ENCODE results near the gene NKAP. TPM values are rescaled to one million over a fixed set of nuclear protein-coding genes. Genes with fewer than 3 reads are reported as not detected.

NKAP gene
- total RNA-seq, 1 experiment from 2014 or later = 13.6 TPM

DNA sequence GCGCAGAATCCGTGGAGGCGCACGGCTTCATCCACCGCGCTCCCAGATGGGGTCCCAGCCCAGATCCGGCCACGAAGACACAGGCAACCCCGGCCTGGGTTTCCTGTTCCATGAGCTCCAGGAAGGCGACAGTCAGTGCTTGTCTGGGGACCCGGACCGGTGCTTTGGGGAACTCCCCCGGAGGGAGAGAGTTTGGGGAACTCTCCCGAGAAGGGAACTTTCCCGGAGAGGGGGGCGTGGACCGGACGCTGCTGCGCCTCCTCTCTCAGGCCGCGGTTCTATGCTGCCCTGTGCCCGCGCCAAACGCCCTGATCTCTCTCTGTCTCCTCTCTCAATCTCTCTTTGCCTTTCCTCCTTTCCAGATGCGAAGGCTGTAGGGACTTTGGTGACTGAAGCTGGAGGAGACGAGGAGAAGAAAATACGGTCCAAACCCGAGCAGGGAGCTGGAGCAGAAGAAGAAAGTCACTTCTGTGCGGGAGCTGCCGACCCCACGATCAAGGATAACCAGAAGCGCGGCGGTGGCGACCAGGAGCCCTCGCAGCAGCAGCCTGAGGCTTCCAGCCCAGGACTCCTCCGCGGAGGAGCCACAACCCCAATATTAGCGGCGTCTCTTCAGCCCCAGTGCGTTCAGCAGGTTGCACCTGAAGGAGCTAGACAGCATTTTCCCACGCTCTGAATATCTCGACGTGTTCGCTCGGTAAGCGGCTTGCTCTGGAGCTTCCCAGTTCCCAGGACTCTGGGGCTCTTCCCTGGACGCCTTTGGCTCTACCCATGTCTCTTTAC is 47.6 kb upstream of the NKAP start:
- in situ Hi-C loops (cut with HindIII; ENCODE audit: low pct_unique_long_range_greater_than_20kb, low sequenced_read_pairs) (no loop called here), intact Hi-C loops (cut with micrococcal nuclease; ENCODE audit: unreplicated experiment) (no loop called here)
- ATAC-seq (peak; percentile 81), DNase-seq (ENCODE audit: low read depth, low spot score) (no peak)
- ChIA-PET POLR2A (no interaction called here), CTCF (interaction anchor here (0.6 to 1.0 kb wide), 2 partner anchors 10 to 222 kb away, joined by 3 read pairs; no protein-coding TSS in a partner anchor)
- H3K36me3 ChIP-seq (ENCODE audit: control insufficient read depth, insufficient read depth, low read length) = no peaks in the 10 kb centered on the region
- peaks cover 4% of the 10 kb centered on the region for H3K27me3 ChIP-seq (ENCODE audit: control insufficient read depth, insufficient read depth, low read length)
- H3K9me3 ChIP-seq (ENCODE audit: control insufficient read depth, insufficient read depth, low read depth, low read length) = no peaks in the 10 kb centered on the region
- TF ChIP-seq SIN3A (IDR thresholded peaks at IDR 0.05; ENCODE audit: borderline replicate concordance, insufficient read depth, low read depth, low read length) (no peak), POLR2AphosphoS5 (IDR thresholded peaks at IDR 0.05; ENCODE audit: low read depth, low read length) (no peak), TCF7L2 (IDR thresholded peaks at IDR 0.05; ENCODE audit: low read depth, low read length) (no peak)
- TF ChIP-seq, protein P1, sequence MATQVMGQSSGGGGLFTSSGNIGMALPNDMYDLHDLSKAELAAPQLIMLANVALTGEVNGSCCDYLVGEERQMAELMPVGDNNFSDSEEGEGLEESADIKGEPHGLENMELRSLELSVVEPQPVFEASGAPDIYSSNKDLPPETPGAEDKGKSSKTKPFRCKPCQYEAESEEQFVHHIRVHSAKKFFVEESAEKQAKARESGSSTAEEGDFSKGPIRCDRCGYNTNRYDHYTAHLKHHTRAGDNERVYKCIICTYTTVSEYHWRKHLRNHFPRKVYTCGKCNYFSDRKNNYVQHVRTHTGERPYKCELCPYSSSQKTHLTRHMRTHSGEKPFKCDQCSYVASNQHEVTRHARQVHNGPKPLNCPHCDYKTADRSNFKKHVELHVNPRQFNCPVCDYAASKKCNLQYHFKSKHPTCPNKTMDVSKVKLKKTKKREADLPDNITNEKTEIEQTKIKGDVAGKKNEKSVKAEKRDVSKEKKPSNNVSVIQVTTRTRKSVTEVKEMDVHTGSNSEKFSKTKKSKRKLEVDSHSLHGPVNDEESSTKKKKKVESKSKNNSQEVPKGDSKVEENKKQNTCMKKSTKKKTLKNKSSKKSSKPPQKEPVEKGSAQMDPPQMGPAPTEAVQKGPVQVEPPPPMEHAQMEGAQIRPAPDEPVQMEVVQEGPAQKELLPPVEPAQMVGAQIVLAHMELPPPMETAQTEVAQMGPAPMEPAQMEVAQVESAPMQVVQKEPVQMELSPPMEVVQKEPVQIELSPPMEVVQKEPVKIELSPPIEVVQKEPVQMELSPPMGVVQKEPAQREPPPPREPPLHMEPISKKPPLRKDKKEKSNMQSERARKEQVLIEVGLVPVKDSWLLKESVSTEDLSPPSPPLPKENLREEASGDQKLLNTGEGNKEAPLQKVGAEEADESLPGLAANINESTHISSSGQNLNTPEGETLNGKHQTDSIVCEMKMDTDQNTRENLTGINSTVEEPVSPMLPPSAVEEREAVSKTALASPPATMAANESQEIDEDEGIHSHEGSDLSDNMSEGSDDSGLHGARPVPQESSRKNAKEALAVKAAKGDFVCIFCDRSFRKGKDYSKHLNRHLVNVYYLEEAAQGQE (IDR thresholded peaks at IDR 0.05; ENCODE audit: insufficient read depth in 1 of 2, low read depth in 2 of 2, low read length in 1 of 2) = no peak
- TF ChIP-seq, protein P2, sequence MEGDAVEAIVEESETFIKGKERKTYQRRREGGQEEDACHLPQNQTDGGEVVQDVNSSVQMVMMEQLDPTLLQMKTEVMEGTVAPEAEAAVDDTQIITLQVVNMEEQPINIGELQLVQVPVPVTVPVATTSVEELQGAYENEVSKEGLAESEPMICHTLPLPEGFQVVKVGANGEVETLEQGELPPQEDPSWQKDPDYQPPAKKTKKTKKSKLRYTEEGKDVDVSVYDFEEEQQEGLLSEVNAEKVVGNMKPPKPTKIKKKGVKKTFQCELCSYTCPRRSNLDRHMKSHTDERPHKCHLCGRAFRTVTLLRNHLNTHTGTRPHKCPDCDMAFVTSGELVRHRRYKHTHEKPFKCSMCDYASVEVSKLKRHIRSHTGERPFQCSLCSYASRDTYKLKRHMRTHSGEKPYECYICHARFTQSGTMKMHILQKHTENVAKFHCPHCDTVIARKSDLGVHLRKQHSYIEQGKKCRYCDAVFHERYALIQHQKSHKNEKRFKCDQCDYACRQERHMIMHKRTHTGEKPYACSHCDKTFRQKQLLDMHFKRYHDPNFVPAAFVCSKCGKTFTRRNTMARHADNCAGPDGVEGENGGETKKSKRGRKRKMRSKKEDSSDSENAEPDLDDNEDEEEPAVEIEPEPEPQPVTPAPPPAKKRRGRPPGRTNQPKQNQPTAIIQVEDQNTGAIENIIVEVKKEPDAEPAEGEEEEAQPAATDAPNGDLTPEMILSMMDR (IDR thresholded peaks at IDR 0.05) = no peak
- no peak overlapping the region for H3K27ac ChIP-seq (ENCODE audit: low read length)
- H3K4me1 ChIP-seq (ENCODE audit: control insufficient read depth, insufficient read depth, low read length) = peaks cover 6% of the 10 kb centered on the region; the same call in 1 of the 2 replicates
- BruUV-seq (replicated peaks) = no TSS peak
- H3K4me3 ChIP-seq (ENCODE audit: low read depth in 2 of 2, low read length in 2 of 2) = peak overlapping the region; percentile 45 to 53

DNA sequence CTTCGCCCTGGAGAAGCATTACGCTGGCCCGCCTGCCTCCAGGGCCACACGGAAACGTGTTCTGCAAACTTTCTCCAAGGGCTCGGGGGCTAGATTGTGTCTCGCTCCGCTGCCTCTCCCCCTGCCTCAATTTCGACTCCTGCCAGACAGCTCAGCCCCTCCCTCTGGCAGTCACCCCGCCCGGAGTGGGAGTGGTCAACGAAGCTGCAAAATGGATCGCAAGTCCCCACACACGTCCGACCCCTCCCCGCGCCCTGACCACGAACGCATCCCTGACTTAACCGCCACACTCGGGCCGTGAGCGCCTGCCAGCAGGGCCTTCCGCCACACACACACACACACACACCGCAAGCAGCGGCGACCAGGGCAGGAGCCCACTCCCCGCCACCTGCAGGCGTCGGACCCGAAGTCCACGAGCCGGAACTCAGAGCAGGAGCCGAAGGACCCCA is 47.0 kb upstream of the NKAP start:
- Histone ChIP-seq H3K27me3 (ENCODE audit: control insufficient read depth, insufficient read depth, low read length) (peaks cover 4% of the 10 kb centered on the region), H3K27ac (ENCODE audit: low read length) (no peak overlapping the region), H3K4me1 (ENCODE audit: control insufficient read depth, insufficient read depth, low read length) (peaks cover 6% of the 10 kb centered on the region; the same call in 1 of the 2 replicates), H3K36me3 (ENCODE audit: control insufficient read depth, insufficient read depth, low read length) (no peaks in the 10 kb centered on the region), H3K9me3 (ENCODE audit: control insufficient read depth, insufficient read depth, low read depth, low read length) (no peaks in the 10 kb centered on the region), H3K4me3 (ENCODE audit: low read depth in 2 of 2, low read length in 2 of 2) (peak overlapping the region; percentile 45 to 53)
- in situ Hi-C loops (cut with HindIII; ENCODE audit: low pct_unique_long_range_greater_than_20kb, low sequenced_read_pairs) (no loop called here), intact Hi-C loops (cut with micrococcal nuclease; ENCODE audit: unreplicated experiment) (no loop called here)
- CTCF ChIA-PET = interaction anchor here (1.0 kb wide), 1 partner anchor 9 kb away, joined by 3 read pairs; no protein-coding TSS in a partner anchor
- POLR2A ChIA-PET = no interaction called here
- DNase-seq (ENCODE audit: low read depth, low spot score) = no peak
- TF ChIP-seq POLR2AphosphoS5 (IDR thresholded peaks at IDR 0.05; ENCODE audit: low read depth, low read length) (no peak), TCF7L2 (IDR thresholded peaks at IDR 0.05; ENCODE audit: low read depth, low read length) (no peak), SIN3A (IDR thresholded peaks at IDR 0.05; ENCODE audit: borderline replicate concordance, insufficient read depth, low read depth, low read length) (no peak)
- TF ChIP-seq, protein P1 (IDR thresholded peaks at IDR 0.05; ENCODE audit: insufficient read depth in 1 of 2, low read depth in 2 of 2, low read length in 1 of 2) = no peak
- TF ChIP-seq, protein P2 (IDR thresholded peaks at IDR 0.05) = no peak
- BruUV-seq (replicated peaks) = no TSS peak
- peak; percentile 69 for ATAC-seq
